NCI-H128 (cell line): ENCODE measurements around the gene KLHL15.
"Not testable (repeated sequence)": the region's sequence is repeated elsewhere in the genome, so short reads cannot be mapped to it uniquely, and the experiment has no call there.

Experiments
- DNase-seq: peaks from one replicate; lab custom pipeline; 2025; ENCODE audit not compliant: unreplicated experiment; lab: John Stamatoyannopoulos, UW

KLHL15 gene

GRCh38 chrX:24027086-24027485 is at the start of gene KLHL15:
TSS of gene KLHL15 (minus strand) at chrX:24027186. CDS start at chrX:24006693, 20,493 bp downstream.
- DNase-seq: no peak

- no peak for DNase-seq
Observed at GRCh38 chrX:24069877-24070276, 42.9 kb upstream of the KLHL15 start.

GRCh38 chrX:24063488-24063887 is 36.5 kb upstream of the KLHL15 start:
- no peak for DNase-seq

GRCh38 chrX:24055043-24055356 is 28.0 kb upstream of the KLHL15 start:
- no peak for DNase-seq

- peak; percentile 84 for DNase-seq
Observed at GRCh38 chrX:24054182-24055042, 27.4 kb upstream of the KLHL15 start, which contains the start of gene EIF2S3. TSS of gene EIF2S3 (plus strand) at chrX:24054956. CDS start at chrX:24054969, 13 bp downstream.

- not testable (repeated sequence) for DNase-seq
Observed at GRCh38 chrX:24050522-24051318, 23.7 kb upstream of the KLHL15 start.

GRCh38 chrX:24049643-24050042 is 22.7 kb upstream of the KLHL15 start:
- DNase-seq: not testable (repeated sequence)

GRCh38 chrX:24046060-24046459 is 19.1 kb upstream of the KLHL15 start:
- not testable (repeated sequence) for DNase-seq

- DNase-seq: no peak
Observed at GRCh38 chrX:24037729-24038128, 10.7 kb upstream of the KLHL15 start.

- DNase-seq: no peak
Observed at GRCh38 chrX:24034485-24034884, 7.5 kb upstream of the KLHL15 start.

GRCh38 chrX:24030597-24030996 is 3.6 kb upstream of the KLHL15 start:
- DNase-seq: no peak

GRCh38 chrX:24027985-24028384 is 999 bp upstream of the KLHL15 start:
- DNase-seq: no peak

GRCh38 chrX:24026432-24026831 is 554 bp downstream of the KLHL15 start:
- no peak for DNase-seq

- no peak for DNase-seq
Observed at GRCh38 chrX:24025741-24026403, 1.1 kb downstream of the KLHL15 start.

- DNase-seq: peak; percentile 38
Observed at GRCh38 chrX:24024819-24025740, 1.9 kb downstream of the KLHL15 start.

- DNase-seq: no peak
Observed at GRCh38 chrX:24023972-24024669, 2.9 kb downstream of the KLHL15 start.

GRCh38 chrX:24023544-24023943 is 3.4 kb downstream of the KLHL15 start:
- no peak for DNase-seq

- DNase-seq: no peak
Observed at GRCh38 chrX:24020306-24020876, 6.6 kb downstream of the KLHL15 start.

- DNase-seq: no peak
Observed at GRCh38 chrX:24019448-24019847, 7.5 kb downstream of the KLHL15 start.
